Cortex of kidney (tissue), 1 donor: Measurements from ENCODE around the gene ZGRF1.
"Not testable (repeated sequence)": the region's sequence is repeated elsewhere in the genome, so short reads cannot be mapped to it uniquely, and the experiment has no call there.

Experiments used
- DNase-seq: peaks from one replicate; lab custom pipeline; 2025; lab: John Stamatoyannopoulos, UW

The ZGRF1 gene

GRCh38 chr4:112516471-112517066 lies 120.1 kb downstream of the ZGRF1 start:
- no peak for DNase-seq

- DNase-seq = no peak
Measured at GRCh38 chr4:112516066-112516470, 120.6 kb downstream of the ZGRF1 start, which contains the start of gene NEUROG2. Gene NEUROG2 (minus strand): TSS chr4:112516180. CDS start chr4:112515475, 705 bp downstream.

DNA sequence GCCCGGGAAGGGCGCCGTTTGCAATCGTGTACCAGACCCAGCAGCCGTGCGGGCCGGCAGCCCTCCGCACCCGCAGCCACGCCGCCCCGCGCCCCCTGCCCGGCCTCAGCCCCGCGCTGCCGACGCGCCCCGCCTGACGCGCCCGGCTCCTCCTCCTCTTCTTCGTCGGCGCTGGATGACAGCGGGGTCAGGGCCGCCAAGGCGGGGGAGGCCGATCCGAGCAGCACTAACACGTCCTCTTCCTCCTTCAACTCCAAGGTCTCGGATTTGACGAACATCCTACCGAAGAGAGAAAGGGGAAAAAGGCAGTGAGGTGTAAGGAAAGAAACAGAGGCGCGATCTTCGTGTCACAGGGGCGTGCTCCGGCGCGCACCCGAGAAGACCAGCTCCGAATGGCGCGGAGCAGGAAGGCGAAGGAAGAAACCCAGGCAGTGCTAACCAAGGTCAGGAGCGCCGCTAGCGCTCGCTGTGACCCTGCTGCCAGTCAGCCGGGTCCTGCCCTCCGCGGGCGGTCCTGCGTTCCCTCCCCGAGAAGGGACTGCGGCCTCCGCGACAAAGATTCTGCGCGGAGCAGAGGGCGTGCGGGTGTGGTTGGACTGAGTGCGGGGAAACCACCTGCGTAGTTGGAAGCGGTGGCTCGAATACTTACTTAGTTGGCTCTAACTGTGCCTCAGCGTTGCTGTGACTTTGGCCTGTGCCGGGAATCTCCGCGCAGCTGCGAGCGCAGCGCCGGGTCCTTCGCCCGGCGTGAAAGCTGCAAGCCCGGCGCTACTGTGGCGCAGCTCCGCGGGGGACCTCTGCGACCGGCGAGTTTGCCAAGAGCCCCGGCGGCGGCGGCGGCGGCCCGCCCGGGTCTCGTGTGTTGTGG lies 121.3 kb downstream of the ZGRF1 start:
- DNase-seq = no peak

DNA sequence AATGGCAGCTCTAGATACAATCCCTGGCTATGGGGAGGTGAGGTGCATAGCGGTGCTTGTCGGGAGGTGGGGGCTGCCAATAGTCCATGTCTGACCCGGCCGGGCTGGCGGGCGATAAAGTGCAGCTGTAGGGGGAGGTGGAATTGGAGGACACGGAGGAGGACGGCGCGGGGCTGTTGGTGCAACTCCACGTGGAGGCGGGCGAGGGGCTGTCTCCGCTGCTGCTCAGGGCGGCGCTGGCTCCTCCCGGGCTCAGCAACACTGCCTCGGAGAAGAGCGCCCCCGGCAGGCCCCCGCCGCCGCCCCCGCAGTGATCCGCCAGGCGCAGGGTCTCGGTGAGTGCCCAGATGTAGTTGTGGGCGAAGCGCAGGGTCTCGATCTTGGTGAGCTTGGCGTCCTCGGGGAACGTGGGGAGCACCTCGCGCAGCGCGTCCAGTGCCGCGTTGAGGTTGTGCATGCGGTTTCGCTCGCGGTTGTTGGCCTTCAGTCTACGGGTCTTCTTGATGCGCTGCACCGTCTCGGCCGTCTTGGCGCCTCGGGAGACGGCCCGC lies 122.0 kb downstream of the ZGRF1 start:
- DNase-seq = no peak

DNA sequence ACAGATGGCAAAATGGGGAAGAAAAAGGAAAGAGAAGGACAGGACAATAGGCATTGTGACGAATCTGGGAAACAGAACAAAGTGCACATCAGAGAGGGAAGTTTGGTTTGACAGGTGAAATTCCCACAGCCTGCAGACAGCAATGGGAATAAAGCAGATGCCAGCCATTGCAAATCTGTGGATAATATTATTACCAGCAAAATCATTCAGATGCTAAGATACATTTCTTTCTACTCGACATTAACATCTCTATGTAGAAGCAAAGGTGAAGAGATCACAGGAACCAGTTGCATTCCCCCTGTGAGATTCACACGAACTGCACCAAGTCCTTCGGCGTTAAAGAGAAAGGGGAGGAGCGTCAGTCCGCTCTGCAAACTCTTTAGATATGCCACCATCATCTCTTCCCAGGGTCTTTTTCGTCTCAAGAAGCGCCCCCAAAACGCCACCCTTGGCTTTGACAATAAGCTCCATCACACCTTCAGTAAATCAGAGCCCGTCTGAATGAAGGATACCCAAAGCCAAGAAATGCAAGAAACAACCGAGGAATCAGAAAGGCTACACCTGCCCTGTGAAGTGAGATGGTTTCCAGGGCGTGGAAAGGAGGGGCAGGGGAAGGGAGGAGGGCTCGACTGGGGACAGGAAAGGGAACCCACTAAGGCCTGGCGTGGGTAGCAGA lies 122.6 kb downstream of the ZGRF1 start:
- DNase-seq = no peak

GRCh38 chr4:112511803-112512118 lies 124.9 kb downstream of the ZGRF1 start:
- DNase-seq = no peak

GRCh38 chr4:112511093-112511802 lies 125.5 kb downstream of the ZGRF1 start:
- no peak for DNase-seq

DNA sequence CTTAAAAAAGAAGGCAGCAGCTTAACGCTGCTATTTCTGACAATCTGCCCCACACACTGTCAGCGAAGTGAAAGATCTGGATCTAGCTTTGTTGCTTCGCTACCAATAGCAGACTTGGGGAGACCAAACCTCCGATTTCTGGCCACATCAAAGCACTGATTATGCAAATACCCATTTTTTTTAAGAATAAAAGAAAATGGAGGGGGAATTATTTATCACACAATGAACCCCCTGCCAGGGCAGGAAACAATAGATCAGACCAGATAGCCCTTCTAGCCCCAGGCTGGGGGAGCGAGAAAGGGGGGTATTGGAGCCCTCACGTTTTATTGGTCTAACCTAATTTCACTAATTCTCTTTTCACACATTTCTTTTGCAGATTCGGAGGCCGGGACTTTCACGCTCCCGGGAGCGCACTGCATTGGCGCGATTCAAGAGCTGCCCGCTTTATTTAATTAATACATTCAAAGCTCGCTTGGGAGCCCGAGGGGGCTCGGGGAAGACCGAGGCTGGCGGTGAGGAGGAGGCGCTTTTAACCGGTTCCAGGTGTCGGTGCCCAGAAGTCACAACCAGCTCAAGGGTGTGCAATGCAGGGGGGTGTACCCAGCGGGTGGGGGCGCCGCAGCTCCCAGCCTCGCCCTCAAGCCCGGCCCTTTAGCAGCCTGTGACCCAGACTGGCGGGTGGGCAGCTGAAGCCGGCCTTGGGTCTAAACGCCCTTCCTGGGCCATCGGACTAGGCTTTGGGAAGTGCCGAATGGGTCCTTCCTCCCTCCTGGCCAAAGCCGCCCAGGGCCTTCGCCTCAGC lies 126.2 kb downstream of the ZGRF1 start:
- no peak for DNase-seq

DNA sequence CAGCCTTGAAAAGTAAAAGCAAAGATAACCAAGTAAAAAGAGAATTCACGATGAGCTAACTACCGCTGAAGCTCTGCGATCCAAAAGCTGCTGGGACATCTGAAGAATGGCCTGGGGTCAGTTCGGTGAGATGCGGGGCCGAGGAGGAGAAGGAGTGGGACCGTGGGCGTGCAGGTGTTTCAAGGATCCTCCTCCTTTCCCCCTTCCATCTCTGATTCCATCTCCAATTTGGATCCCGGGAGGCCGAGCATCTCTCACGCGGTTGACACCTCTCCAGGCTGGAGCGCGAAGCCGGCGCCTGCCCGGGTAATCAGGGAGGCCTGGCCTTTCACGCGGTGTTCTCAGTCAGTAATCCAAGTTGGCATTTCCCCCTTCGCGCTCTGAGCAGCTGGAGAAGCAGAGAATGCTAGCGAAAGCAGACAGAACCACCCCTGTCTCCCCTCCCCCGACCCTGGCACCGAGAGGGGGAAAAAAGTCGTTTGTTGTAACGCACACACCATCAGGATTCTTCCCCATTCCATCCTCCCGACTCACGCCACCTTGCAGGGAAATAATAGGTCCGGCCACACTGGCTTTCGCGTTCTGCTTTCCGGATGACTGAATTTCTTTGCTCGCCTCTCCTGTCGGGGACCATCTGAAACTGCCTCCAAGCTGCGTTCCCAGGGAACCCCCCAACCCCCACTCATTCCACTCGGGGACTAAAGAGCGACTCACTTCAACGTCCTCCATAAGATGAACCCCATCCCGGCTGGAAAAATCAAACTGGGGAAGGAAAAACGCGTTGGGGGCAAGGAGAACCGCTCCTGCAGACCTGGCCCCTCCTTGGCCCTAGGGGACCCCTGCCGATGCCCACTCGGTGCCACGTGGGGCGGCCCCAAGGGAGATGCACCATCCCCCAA lies 127.2 kb downstream of the ZGRF1 start:
- no peak for DNase-seq

DNA sequence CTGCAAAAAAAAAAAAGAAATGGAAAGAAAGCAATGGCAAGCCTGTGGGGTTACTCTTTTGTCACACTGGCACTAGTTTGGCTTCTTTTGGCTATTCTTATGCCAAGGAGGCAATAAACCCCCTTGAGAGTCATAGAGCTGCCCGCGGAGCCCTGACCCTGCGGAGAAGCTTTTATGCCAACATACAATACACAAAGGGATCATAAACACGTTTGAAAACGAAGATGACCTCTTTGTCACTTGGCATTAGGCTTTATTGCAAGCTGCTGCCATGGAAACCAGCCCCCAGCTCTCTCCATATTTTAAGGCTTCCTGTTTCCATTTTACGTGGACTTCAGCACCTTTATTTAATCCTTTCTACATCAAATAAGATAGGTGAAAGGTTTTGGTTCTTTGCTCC lies 128.4 kb downstream of the ZGRF1 start:
- no peak for DNase-seq

- DNase-seq = no peak
Measured at GRCh38 chr4:112504807-112505206, 131.9 kb downstream of the ZGRF1 start.

GRCh38 chr4:112502871-112503270 lies 133.8 kb downstream of the ZGRF1 start:
- no peak for DNase-seq

- no peak for DNase-seq
Measured at GRCh38 chr4:112492321-112492720, 144.4 kb downstream of the ZGRF1 start.

DNA sequence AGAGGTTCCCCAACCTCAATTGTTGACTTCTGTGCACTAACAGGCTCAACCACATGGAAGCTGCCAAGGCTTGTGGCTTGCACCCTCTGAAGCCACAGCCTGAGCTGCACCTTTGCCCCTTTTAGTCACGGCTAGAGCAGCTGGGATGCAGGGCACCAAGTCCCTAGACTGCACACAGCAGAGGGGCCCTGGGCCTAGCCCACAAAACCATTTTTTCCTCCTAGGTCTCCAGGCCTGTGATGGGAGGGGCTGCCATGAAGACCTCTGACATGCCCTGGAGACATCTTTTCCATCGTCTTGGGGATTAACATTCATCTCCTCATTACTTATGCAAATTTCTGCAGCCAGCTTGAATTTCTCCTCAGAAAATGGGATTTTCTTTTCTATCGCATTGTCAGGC lies 145.9 kb downstream of the ZGRF1 start:
- not testable (repeated sequence) for DNase-seq
